NCI-H1436 treated with DMSO at 0.1 percent for 48 hours (cell line): Measurements from ENCODE around the gene EPM2A.
"Not testable (repeated sequence)": the region's sequence is repeated elsewhere in the genome, so short reads cannot be mapped to it uniquely, and the experiment has no call there.

Experiments
- DNase-seq: peaks from one replicate; lab custom pipeline; 2025; lab: John Stamatoyannopoulos, UW

EPM2A gene

GRCh38 chr6:145729887-145730286 lies 5.4 kb downstream of the EPM2A start:
- DNase-seq = no peak

- no peak for DNase-seq
Measured at GRCh38 chr6:145728444-145729385, 6.6 kb downstream of the EPM2A start.

- no peak for DNase-seq
Measured at GRCh38 chr6:145727817-145728388, 7.4 kb downstream of the EPM2A start.

GRCh38 chr6:145725570-145725969 lies 9.8 kb downstream of the EPM2A start:
- DNase-seq = no peak

- DNase-seq = no peak
Measured at GRCh38 chr6:145723646-145724045, 11.7 kb downstream of the EPM2A start.

GRCh38 chr6:145722190-145722589 lies 13.1 kb downstream of the EPM2A start:
- no peak for DNase-seq

GRCh38 chr6:145721144-145721543 lies 14.2 kb downstream of the EPM2A start:
- DNase-seq = no peak

GRCh38 chr6:145715426-145715825 lies 19.9 kb downstream of the EPM2A start:
- DNase-seq = no peak

GRCh38 chr6:145714731-145715130 lies 20.6 kb downstream of the EPM2A start:
- no peak for DNase-seq

- DNase-seq = no peak
Measured at GRCh38 chr6:145713773-145714172, 21.5 kb downstream of the EPM2A start.

GRCh38 chr6:145711372-145711771 lies 23.9 kb downstream of the EPM2A start:
- no peak for DNase-seq

GRCh38 chr6:145707397-145707796 lies 27.9 kb downstream of the EPM2A start:
- DNase-seq = no peak

- no peak for DNase-seq
Measured at GRCh38 chr6:145705561-145705960, 29.8 kb downstream of the EPM2A start.

- no peak for DNase-seq
Measured at GRCh38 chr6:145704143-145704781, 31.1 kb downstream of the EPM2A start.

GRCh38 chr6:145699462-145699861 lies 35.9 kb downstream of the EPM2A start:
- no peak for DNase-seq

- DNase-seq = not testable (repeated sequence)
Measured at GRCh38 chr6:145697401-145697800, 37.9 kb downstream of the EPM2A start.

GRCh38 chr6:145694083-145694737 lies 41.1 kb downstream of the EPM2A start:
- no peak for DNase-seq

GRCh38 chr6:145690969-145691368 lies 44.4 kb downstream of the EPM2A start:
- DNase-seq = no peak

GRCh38 chr6:145689529-145689928 lies 45.8 kb downstream of the EPM2A start:
- no peak for DNase-seq

GRCh38 chr6:145688493-145688905 lies 46.8 kb downstream of the EPM2A start:
- no peak for DNase-seq

- DNase-seq = no peak
Measured at GRCh38 chr6:145685932-145686331, 49.4 kb downstream of the EPM2A start.

GRCh38 chr6:145681965-145682364 lies 53.4 kb downstream of the EPM2A start:
- DNase-seq = no peak
